Measurements from ENCODE around the gene PHACTR4. TPM values are rescaled to one million over a fixed set of nuclear protein-coding genes. Genes with fewer than 3 reads are reported as not detected.
"Not testable (repeated sequence)": the region's sequence is repeated elsewhere in the genome, so short reads cannot be mapped to it uniquely, and the experiment has no call there.

PHACTR4 gene
- total RNA-seq, 4 donors from 2014 or later = 36.6 to 51.7 (median 44.6) TPM

- Histone ChIP-seq H3K9me3 (no peaks in the 10 kb centered on the region), H3K36me3 (peaks cover 0 to 48% (median 0%) of the 10 kb centered on the region in 3 donors), H3K27ac (no peak overlapping the region), H3K27me3 (no peaks in the 10 kb centered on the region), H3K4me3 (no peak overlapping the region), H3K4me1 (no peaks in the 10 kb centered on the region)
- TF ChIP-seq CTCF (IDR thresholded peaks at IDR 0.05) = no peak
- TF ChIP-seq POLR2A (IDR thresholded peaks at IDR 0.05) = no peak
- no peak for DNase-seq
These were observed 96.8 kb downstream of the PHACTR4 start for GRCh38 chr1:28466226-28466778.

GRCh38 chr1:28470146-28470545, 100.6 kb downstream of the PHACTR4 start:
- no peaks in the 10 kb centered on the region for H3K9me3 ChIP-seq
- no peak overlapping the region for H3K4me3 ChIP-seq
- TF ChIP-seq POLR2A (IDR thresholded peaks at IDR 0.05) (no peak), CTCF (IDR thresholded peaks at IDR 0.05) (no peak)
- H3K27me3 ChIP-seq = no peaks in the 10 kb centered on the region
- H3K4me1 ChIP-seq = no peaks in the 10 kb centered on the region
- DNase-seq = no peak
- H3K27ac ChIP-seq = no peak overlapping the region
- peaks cover 0 to 51% (median 0%) of the 10 kb centered on the region in 3 donors for H3K36me3 ChIP-seq

- not testable (repeated sequence) for H3K9me3 ChIP-seq, H3K4me1 ChIP-seq, DNase-seq
These were observed 110.0 kb downstream of the PHACTR4 start for GRCh38 chr1:28479497-28479896.

GRCh38 chr1:28480308-28480707, 110.8 kb downstream of the PHACTR4 start:
- no peak overlapping the region for H3K27ac ChIP-seq
- TF ChIP-seq POLR2A (IDR thresholded peaks at IDR 0.05) = no peak
- no peak for TF ChIP-seq CTCF (IDR thresholded peaks at IDR 0.05)
- no peaks in the 10 kb centered on the region for H3K4me1 ChIP-seq
- no peaks in the 10 kb centered on the region for H3K27me3 ChIP-seq
- no peak overlapping the region for H3K4me3 ChIP-seq
- peaks cover 0 to 78% (median 0%) of the 10 kb centered on the region in 3 donors for H3K36me3 ChIP-seq
- DNase-seq = no peak
- no peaks in the 10 kb centered on the region for H3K9me3 ChIP-seq

More at GRCh38 chr1:28479497-28479896, 110.0 kb downstream of the PHACTR4 start:
- peaks cover 0 to 86% (median 0%) of the 10 kb centered on the region in 3 donors for H3K36me3 ChIP-seq
- not testable (repeated sequence) for H3K27me3 ChIP-seq, H3K27ac ChIP-seq, H3K4me3 ChIP-seq

GRCh38 chr1:28482138-28482537, 112.6 kb downstream of the PHACTR4 start:
- Histone ChIP-seq H3K4me3 (no peak overlapping the region), H3K9me3 (no peaks in the 10 kb centered on the region), H3K4me1 (no peaks in the 10 kb centered on the region), H3K27me3 (no peaks in the 10 kb centered on the region), H3K27ac (no peak overlapping the region), H3K36me3 (peaks cover 0 to 80% (median 0%) of the 10 kb centered on the region in 3 donors)
- TF ChIP-seq POLR2A (IDR thresholded peaks at IDR 0.05) = no peak
- DNase-seq = no peak

- no peak for DNase-seq
- no peaks in the 10 kb centered on the region for H3K9me3 ChIP-seq
- H3K36me3 ChIP-seq = peaks cover 0 to 74% (median 0%) of the 10 kb centered on the region in 3 donors
- H3K4me3 ChIP-seq = no peak overlapping the region
- no peaks in the 10 kb centered on the region for H3K4me1 ChIP-seq
- no peak overlapping the region for H3K27ac ChIP-seq
- TF ChIP-seq POLR2A (IDR thresholded peaks at IDR 0.05) = no peak
- TF ChIP-seq CTCF (IDR thresholded peaks at IDR 0.05) = no peak
- H3K27me3 ChIP-seq = no peaks in the 10 kb centered on the region
These were observed 113.2 kb downstream of the PHACTR4 start for GRCh38 chr1:28482702-28483101.

- peaks cover 0 to 70% (median 0%) of the 10 kb centered on the region in 3 donors for H3K36me3 ChIP-seq
- no peaks in the 10 kb centered on the region for H3K27me3 ChIP-seq
- H3K4me3 ChIP-seq = no peak overlapping the region
- H3K27ac ChIP-seq = no peak overlapping the region
- DNase-seq = no peak
- H3K9me3 ChIP-seq = no peaks in the 10 kb centered on the region
- no peaks in the 10 kb centered on the region for H3K4me1 ChIP-seq
- TF ChIP-seq CTCF (IDR thresholded peaks at IDR 0.05) = no peak
- TF ChIP-seq POLR2A (IDR thresholded peaks at IDR 0.05) = no peak
These were observed 125.2 kb downstream of the PHACTR4 start for GRCh38 chr1:28494737-28495136.
